ENCODE results near the gene GNL3L. TPM values are rescaled to one million over a fixed set of nuclear protein-coding genes. Genes with fewer than 3 reads are reported as not detected.
"Not testable (repeated sequence)": the region's sequence is repeated elsewhere in the genome, so short reads cannot be mapped to it uniquely, and the experiment has no call there.

GNL3L gene
- total RNA-seq, 1 donor from 2014 or later, result 43.7 TPM

DNA sequence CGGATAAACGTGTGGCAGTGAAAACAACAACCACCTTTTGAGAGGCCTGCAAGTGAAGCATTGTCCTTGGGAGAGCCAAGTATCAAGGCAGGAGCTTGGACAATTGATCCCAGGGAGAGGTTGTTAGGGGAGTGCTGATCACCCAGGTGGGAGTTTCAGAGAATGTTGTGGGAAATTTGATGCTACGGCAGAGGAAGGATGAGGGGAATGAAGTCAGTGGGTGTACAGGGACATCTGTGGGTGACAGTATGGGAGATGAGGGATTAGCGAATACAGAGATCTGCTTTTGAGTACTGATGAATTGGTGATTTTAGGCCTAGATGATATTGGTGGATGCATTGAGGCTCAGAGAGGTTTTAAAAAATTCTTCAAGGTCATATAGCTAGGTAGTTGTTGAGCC, 4.3 kb downstream of the GNL3L start:
- H3K27me3 Mint-ChIP-seq, result no peaks in the 10 kb centered on the region
- H3K27ac Mint-ChIP-seq, result no peak overlapping the region
- H3K4me3 Mint-ChIP-seq (ENCODE audit: low read depth), result no peak overlapping the region
- H3K9me3 Mint-ChIP-seq (ENCODE audit: low read depth), result peaks cover 6% of the 10 kb centered on the region
- H3K36me3 Mint-ChIP-seq (ENCODE audit: insufficient read depth), result peaks cover 14% of the 10 kb centered on the region
- TF ChIP-seq CTCF (IDR thresholded peaks at IDR 0.05; ENCODE audit: unreplicated experiment), result no peak
- H3K4me1 Mint-ChIP-seq (ENCODE audit: low read depth), result peaks cover 5% of the 10 kb centered on the region
- no peak for DNase-seq (ENCODE audit: low spot score, unreplicated experiment)

- Mint-ChIP-seq H3K27ac (no peak overlapping the region), H3K36me3 (ENCODE audit: insufficient read depth) (peaks cover 21% of the 10 kb centered on the region), H3K4me3 (ENCODE audit: low read depth) (no peak overlapping the region), H3K9me3 (ENCODE audit: low read depth) (peaks cover 11% of the 10 kb centered on the region), H3K4me1 (ENCODE audit: low read depth) (no peaks in the 10 kb centered on the region), H3K27me3 (no peaks in the 10 kb centered on the region)
- no peak for DNase-seq (ENCODE audit: low spot score, unreplicated experiment)
- no peak for TF ChIP-seq CTCF (IDR thresholded peaks at IDR 0.05; ENCODE audit: unreplicated experiment)
These were observed 10.3 kb downstream of the GNL3L start for GRCh38 chrX:54540289-54540688.

DNA sequence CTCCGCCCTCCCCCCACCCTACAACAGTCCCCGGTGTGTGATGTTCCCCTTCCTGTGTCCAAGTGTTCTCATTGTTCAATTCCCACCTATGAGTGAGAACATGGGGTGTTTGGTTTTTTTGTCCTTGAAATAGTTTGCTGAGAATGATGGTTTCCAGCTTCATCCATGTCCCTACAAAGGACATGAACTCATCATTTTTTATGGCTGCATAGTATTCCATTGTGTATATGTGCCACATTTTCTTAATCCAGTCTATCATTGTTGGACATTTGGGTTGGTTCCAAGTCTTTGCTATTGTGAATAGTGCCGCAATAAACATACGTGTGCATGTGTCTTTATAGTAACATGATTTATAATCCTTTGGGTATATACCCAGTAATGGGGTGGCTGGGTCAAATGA, 12.2 kb downstream of the GNL3L start:
- H3K27me3 Mint-ChIP-seq; H3K27ac Mint-ChIP-seq; H3K4me1 Mint-ChIP-seq (ENCODE audit: low read depth); H3K4me3 Mint-ChIP-seq (ENCODE audit: low read depth); DNase-seq (ENCODE audit: low spot score, unreplicated experiment): not testable (repeated sequence)
- H3K9me3 Mint-ChIP-seq (ENCODE audit: low read depth), result peaks cover 11% of the 10 kb centered on the region
- peaks cover 21% of the 10 kb centered on the region for H3K36me3 Mint-ChIP-seq (ENCODE audit: insufficient read depth)

DNA sequence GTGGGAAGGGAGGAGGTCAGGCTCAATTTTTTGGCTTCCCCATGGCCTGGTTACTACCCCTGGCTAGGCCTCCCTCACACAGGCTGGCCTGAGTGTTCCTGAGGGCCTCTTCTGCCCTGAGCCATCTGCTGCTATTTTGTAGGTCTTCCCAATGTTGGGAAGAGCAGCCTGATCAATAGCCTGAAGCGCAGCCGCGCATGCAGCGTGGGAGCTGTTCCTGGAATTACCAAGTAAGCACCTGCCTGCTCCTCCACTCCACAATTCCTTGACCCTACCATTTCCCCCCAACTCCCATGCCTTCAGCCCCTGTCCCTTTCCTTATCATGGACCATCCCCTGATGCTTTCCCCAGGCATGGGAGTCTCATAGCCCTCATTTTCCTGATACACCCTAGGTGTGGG, 20.8 kb downstream of the GNL3L start:
- H3K27ac Mint-ChIP-seq, result no peak overlapping the region

DNA sequence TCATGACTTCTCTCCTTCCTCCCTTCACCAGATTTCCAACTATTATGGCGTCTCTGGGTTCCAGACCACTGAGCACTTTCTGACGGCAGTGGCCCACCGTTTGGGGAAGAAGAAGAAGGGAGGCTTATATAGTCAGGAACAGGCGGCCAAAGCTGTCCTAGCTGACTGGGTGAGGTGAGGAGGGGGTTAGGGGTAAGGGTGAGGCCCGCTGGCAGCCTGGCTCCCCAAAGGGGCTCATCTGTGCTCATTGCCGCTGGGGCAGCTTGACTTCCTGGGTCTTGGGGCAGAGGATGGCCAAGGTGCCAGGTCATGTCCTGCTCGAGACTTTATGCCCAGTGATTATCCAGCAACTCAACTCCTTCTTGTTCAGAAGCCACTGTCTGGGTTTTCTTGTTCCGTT, 21.8 kb downstream of the GNL3L start:
- TF ChIP-seq CTCF (IDR thresholded peaks at IDR 0.05; ENCODE audit: unreplicated experiment), result no peak
- no peaks in the 10 kb centered on the region for H3K4me1 Mint-ChIP-seq (ENCODE audit: low read depth)
- peaks cover 27% of the 10 kb centered on the region for H3K9me3 Mint-ChIP-seq (ENCODE audit: low read depth)
- H3K27ac Mint-ChIP-seq, result no peak overlapping the region
- H3K4me3 Mint-ChIP-seq (ENCODE audit: low read depth), result no peak overlapping the region
- no peaks in the 10 kb centered on the region for H3K27me3 Mint-ChIP-seq
- no peak for DNase-seq (ENCODE audit: low spot score, unreplicated experiment)
- peaks cover 24% of the 10 kb centered on the region for H3K36me3 Mint-ChIP-seq (ENCODE audit: insufficient read depth)

More for the DNA sequence above, 20.8 kb downstream of the GNL3L start:
- H3K36me3 Mint-ChIP-seq (ENCODE audit: insufficient read depth), result peaks cover 21% of the 10 kb centered on the region
- DNase-seq (ENCODE audit: low spot score, unreplicated experiment), result no peak
- H3K4me1 Mint-ChIP-seq (ENCODE audit: low read depth), result no peaks in the 10 kb centered on the region
- TF ChIP-seq CTCF (IDR thresholded peaks at IDR 0.05; ENCODE audit: unreplicated experiment), result no peak
- no peak overlapping the region for H3K4me3 Mint-ChIP-seq (ENCODE audit: low read depth)
- H3K9me3 Mint-ChIP-seq (ENCODE audit: low read depth), result peaks cover 24% of the 10 kb centered on the region
- no peaks in the 10 kb centered on the region for H3K27me3 Mint-ChIP-seq

GRCh38 chrX:54555006-54555405, 25.0 kb downstream of the GNL3L start:
- peaks cover 11% of the 10 kb centered on the region for H3K36me3 Mint-ChIP-seq (ENCODE audit: insufficient read depth)
- not testable (repeated sequence) for H3K27me3 Mint-ChIP-seq; H3K4me1 Mint-ChIP-seq (ENCODE audit: low read depth)

More at GRCh38 chrX:54555006-54555405, 25.0 kb downstream of the GNL3L start:
- Mint-ChIP-seq H3K9me3 (ENCODE audit: low read depth) (peaks cover 16% of the 10 kb centered on the region), H3K27ac (peak overlapping the region; percentile 67)
- not testable (repeated sequence) for DNase-seq (ENCODE audit: low spot score, unreplicated experiment); H3K4me3 Mint-ChIP-seq (ENCODE audit: low read depth)
